DLD1 (cell line): ENCODE results near the gene TWSG1.
"Not testable (repeated sequence)": the region's sequence is repeated elsewhere in the genome, so short reads cannot be mapped to it uniquely, and the experiment has no call there.

Source experiments
- in situ Hi-C: cut with HindIII; loops from 2 replicates; pipeline ENCODE4 v1.10.0; 2017; ENCODE audit warnings: low sequenced_read_pairs

The TWSG1 gene

DNA sequence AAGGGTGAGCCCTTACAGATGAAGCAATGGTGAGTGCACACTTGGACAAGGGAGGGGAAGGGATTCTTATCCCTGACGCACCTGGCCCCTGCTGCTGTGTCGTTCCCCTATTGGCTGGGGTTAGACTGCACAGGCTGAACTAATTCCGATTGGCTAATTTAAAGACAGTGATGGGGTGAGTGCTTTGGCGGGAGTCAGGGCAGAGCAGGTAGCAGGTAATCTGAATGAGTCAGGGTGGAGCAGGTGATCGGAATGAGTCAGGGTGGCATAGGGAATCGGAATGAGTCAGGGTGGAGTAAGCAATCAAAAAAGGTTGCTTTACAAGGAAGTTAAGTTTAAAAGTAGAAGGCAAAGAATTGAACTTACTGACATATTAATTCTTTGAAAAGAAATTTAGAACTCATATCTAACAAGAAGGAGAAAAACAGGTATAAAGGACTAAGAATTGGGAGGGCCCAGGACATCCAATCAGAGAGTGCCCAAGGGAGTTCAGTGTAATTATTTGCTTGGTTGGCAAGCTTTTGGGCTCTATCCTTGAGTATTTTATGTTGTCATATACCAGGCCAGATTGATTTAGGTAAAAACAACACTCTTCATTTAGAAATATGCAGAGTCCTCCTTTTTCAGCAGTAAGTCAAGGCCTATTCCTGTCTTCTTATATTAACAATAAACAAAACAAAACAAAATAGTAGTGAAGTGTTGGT, 88.4 kb downstream of the TWSG1 start:
- in situ Hi-C loops = no loop called here

DNA sequence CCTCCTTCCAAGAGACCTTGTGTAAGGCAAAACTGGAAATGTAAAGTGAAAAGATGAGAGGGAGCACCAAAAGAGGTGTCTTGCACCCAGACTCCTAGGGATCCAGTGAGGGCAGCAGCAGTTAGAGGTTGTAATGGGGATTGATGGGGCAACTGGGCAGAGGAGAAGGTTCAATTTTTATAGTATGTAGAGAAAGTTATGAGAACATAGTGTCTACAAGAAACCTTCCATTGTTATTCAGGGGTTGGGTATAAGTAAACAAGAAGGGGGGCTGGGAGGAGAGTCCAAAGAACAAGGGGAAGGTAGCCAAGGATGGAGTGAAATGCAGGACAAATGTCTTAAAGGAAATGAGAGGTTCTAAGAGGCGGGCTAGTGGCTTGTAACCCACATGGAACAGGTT, 89.1 kb downstream of the TWSG1 start:
- in situ Hi-C loops = not testable (repeated sequence)

GRCh38 chr18:9424235-9424634, 89.7 kb downstream of the TWSG1 start:
- in situ Hi-C loops = not testable (repeated sequence)

GRCh38 chr18:9426753-9427152, 92.2 kb downstream of the TWSG1 start:
- in situ Hi-C loops = no loop called here

GRCh38 chr18:9428301-9428706, 93.7 kb downstream of the TWSG1 start:
- in situ Hi-C loops = no loop called here

DNA sequence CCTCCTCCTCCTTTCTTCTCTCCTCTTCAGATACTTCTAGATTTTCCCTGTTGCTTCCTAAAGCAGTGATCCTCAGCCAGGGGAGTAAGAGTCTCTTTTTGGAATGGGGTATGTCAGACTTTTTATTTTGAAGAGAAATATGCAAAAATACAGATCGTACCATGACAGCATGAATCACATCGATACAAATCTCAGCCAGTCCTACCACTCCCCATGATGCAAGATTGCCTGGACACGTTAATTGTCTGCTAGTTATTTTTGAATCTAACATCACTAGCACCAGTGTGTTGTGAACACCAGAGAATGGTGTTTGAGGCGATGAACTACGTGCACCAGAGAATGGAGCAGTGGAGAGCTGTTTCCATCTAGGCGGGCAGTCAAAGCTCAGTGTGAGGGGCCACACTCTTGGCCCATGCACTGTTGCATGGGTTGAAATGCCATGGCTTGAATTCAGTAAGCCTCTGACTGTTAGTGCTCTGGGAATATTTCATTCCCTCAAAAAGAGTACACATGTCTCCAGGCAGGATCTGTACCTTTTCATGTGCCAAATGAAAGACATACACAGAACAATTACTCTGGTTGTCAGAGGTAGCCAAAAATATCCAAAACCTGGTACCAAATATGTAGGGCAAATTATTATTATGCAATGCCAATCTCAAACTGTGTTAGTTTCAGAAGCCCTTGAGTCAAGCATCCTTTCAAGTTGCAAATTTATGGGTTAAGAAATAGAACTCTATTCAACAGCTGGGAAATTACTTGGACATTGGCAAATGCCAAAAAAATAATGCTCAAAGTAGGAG, 94.5 kb downstream of the TWSG1 start:
- in situ Hi-C loops = no loop called here

DNA sequence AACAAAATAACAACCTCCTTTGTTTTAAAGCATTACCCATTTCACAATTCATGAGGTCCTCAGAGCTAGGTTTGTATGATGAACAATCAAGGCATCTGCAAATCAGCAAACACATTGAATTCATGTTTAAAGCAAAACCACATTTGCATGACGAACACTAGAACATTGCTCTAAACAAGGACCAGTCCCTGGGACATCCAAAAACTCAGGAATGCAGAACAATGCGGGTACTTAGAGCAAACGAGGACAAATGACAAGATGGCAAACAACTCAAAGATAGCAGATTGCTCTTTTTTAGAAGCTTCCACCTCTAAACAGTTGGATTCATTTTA, 95.1 kb downstream of the TWSG1 start:
- in situ Hi-C loops = no loop called here

- in situ Hi-C loops = not testable (repeated sequence)
Observed at GRCh38 chr18:9430315-9430714, 95.7 kb downstream of the TWSG1 start.

DNA sequence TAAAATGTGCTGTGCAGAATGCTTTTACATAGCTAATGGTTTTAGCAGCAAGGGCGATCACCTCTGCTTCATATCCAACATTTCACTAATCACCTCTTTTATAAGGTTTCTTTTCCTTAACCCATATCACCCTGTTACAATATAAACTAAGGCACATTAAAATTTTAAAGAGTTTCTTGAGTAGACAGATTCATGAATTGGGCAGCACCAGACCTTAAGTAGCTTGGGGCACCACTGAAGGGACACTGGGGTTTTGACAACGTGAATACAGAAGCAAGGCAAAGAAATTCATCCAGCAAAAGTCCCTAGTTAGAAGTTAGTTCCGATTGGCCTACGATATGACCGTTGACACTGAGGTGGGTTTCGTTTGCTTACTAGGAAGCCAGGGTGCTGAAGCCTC, 96.7 kb downstream of the TWSG1 start:
- in situ Hi-C loops = no loop called here

- in situ Hi-C loops = not testable (repeated sequence)
Observed at GRCh38 chr18:9433122-9433521, 98.5 kb downstream of the TWSG1 start.

- in situ Hi-C loops = no loop called here
Observed at GRCh38 chr18:9433671-9434121, 99.1 kb downstream of the TWSG1 start.

- in situ Hi-C loops = no loop called here
Observed at GRCh38 chr18:9434122-9434701, 99.6 kb downstream of the TWSG1 start.

GRCh38 chr18:9435041-9435440, 100.5 kb downstream of the TWSG1 start:
- in situ Hi-C loops = no loop called here

DNA sequence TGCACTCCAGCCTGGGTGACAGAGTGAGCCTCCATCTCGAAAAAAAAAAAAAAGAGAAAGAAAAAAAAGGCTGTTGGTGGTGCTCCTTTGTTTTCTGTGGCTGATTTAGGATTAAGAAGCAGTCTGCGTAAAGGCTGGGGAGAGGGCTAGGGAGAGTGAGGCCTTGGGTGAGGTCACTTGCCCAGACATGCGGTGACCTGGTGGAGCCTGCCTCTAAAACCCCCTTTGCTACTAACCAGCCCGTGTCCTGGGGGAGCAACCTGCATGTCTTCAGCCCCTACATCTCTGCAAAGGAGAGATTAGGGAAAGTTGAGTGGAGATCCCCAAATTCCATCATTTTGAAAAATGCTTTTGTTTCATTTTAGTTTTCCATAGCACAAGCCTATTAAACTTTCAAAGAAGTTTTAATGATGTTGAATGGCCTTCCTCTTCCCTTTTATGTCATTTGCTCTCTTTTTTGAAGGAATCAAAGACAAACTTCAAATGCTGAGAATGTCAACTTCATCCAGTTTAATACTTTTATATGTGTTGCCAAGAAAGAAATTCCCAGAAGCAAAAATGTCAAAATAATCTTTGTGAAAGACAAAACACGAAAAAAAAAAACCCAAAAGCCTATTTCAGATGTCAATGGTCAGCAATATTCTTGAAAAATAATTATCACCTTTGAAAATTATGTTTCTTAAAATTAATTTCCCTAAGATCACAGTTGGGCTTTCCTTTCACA, 101.8 kb downstream of the TWSG1 start:
- in situ Hi-C loops = no loop called here

GRCh38 chr18:9437021-9437437, 102.5 kb downstream of the TWSG1 start:
- in situ Hi-C loops = no loop called here

DNA sequence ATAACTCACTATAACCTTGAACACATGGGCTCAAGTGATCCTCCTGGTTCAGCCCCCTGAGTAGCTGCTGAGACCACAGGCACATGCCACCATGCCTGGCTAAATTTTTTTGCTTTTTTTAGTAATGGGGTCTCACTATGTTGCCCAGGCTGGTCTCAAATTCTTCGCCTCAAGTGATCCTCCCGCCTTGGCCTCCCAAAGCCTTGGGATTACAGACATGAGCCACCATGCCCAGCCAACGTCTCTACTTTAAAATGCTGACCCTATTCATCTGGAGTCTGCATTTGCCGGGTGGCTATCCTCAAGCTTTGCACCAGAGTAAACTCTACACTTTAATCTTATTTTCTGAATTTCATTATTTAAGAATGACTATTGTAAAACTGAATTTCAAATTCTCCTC, 103.1 kb downstream of the TWSG1 start:
- in situ Hi-C loops = no loop called here

DNA sequence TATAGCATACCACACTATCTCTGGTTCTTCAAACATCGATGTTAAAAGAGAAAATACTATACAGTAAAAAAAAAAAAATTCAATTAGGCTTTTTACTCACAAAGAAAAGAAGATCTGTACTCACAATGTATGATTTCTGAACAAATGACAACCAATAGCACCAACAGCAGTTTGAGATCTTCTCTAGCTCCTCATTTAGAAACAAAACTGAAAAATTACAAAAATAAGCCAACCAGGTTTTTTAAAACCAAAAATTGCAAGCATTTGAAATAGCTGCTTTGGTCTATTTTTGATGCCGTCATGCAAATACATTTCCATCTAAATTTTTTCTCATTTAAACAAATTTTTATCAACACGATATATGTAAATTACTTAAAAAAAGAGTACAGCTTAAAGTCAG, 106.5 kb downstream of the TWSG1 start:
- in situ Hi-C loops = no loop called here

DNA sequence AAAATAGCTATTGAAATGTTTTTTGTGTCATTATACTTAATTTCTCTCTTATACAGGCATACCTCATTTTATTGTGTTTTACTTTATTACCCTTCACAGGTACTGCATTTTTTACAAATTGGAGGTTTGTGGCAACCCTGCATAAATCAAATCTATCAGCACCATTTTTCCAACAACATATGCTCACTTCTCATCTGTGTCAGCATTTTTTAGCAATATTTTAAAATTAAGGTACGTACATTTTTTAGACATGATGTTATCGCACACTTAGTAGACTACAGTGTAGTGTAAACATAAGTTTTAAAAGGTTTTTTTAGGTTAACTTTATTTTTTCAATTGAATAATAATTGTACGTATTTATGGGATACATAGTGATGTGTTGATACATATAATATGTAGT, 110.0 kb downstream of the TWSG1 start:
- in situ Hi-C loops = no loop called here

GRCh38 chr18:9446839-9447238, 112.3 kb downstream of the TWSG1 start:
- in situ Hi-C loops = no loop called here

GRCh38 chr18:9447334-9447733, 112.8 kb downstream of the TWSG1 start:
- in situ Hi-C loops = no loop called here

- in situ Hi-C loops = no loop called here
Observed at GRCh38 chr18:9449600-9450414, 115.2 kb downstream of the TWSG1 start.
